HG02885 (cell line): ENCODE measurements around the gene ZBTB38.

Experiments
- ATAC-seq: cut with Tn5 transposase; IDR thresholded peaks from one replicate; pipeline ENCODE4 v1.9.1; 2021; ENCODE audit warnings: mild to moderate bottlenecking; ENCODE audit not compliant: unreplicated experiment, poor library complexity

The ZBTB38 gene

DNA sequence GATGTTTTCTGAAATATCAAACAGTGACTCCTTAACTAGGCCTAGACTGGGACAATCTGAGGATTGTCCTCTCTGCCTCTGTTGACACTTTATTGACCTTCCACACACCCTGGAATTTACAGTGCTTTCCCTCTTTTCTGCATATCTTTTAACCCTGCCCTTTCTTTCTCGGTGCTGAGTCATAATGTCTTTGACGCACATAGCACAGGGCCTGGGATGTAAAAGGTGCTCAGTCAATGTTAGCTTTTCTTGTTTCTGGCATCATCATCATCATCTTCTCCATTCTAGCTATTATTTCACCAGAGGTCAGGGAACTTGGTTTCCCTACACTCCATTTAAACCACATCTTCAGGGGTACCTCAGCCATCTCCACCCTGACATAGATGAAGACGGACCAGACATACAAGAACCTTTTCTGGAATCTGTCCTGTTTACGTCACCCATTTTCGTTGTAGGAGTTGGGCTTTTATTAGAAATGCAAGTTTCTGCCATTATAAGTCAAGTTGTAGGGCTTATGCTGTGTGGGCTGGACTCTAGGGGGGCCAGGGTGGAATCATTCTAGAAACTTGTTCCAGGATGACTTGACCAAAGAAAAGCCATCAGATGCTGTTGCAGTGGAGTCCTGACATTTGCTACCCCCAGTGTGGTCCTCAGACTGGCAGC lies 46.6 kb downstream of the ZBTB38 start:
- no peak for ATAC-seq

DNA sequence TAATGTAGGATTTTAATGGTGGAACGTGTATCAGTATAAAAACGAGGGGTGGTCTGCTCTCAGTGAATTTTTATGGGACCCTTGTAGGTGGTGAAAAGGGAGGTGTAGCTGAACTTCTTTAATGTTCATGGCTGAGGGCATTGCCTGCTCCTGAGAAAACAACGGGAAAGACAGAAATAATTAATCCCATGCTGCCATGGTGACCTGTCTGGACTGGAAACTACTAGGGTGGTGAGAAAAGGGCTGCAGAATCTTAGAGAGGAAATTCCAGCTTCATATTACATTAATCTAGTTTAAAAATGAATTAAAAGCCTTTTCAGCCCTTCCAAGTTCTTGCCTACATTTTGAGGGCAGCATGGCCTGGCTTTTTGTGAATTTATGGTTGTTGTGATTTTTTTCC lies 47.6 kb downstream of the ZBTB38 start:
- ATAC-seq: no peak
